GM19193 (cell line): Measurements from ENCODE around the gene LTBP2.

ENCODE experiments used
- POLR2A ChIP-seq: IDR thresholded peaks from 4 replicates; pipeline ENCODE4 v1.6.1; 2011; ENCODE audit not compliant: insufficient read depth, insufficient read length; ENCODE audit errors: extremely low read depth

The LTBP2 gene

GRCh38 chr14:74511966-74512830 is 99.8 kb downstream of the LTBP2 start:
- TF ChIP-seq POLR2A, result no peak

DNA sequence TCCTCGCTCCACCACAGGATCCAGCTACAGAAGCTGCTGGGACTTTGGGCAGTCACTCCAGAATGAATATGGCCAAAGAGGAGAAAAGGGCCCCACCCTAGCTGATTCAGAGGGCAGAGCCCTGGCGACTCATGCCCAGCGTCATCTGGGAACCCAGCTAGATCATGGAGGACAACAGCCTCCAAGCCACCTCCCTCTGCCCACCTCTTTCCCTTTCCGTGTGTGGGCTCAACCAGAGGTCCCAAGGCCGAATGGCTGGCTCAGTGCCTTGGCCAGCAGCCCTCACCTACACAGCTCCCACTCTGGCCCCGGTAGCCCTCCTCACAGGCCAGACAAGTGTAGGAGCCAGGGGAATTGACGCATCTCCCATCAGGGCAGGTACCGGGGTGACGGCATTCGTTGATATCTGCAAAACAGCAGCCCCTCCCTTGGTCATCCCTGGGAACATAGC is 101.1 kb downstream of the LTBP2 start:
- TF ChIP-seq POLR2A, result no peak

DNA sequence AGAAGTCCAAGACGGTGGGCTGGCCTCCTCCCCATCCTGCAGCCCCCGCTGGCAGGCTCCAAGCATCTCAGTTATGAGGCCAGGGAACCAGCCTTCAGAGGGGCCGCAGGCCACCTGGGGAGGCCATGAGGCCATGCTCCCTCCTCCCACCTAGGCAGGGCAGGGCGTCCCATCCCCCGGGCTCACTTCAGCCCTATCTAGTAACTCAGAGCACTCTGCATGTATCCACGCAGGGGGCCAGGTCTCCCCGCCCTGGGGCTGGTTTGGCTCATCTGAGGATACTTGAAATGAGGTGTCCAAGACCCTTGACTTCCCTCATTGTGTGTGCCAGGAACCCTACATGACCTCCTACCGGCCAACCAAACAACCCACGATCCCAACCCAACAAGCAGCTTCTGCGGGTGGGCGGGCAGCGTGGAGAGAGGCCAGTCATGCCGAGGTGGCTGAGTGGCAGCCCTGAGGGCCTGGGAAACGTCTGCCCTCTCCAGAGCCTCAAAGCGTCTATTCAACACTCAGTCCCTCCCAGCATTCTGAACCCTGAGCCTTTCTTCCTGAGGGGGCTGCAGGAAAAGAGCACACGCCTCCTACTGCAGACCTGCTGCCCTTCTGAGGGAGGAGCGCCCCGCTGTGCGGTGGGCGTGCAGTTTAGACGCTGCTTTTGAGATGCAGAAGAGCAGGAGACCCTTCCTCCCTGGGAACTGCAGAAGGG is 101.7 kb downstream of the LTBP2 start:
- TF ChIP-seq POLR2A, result no peak

DNA sequence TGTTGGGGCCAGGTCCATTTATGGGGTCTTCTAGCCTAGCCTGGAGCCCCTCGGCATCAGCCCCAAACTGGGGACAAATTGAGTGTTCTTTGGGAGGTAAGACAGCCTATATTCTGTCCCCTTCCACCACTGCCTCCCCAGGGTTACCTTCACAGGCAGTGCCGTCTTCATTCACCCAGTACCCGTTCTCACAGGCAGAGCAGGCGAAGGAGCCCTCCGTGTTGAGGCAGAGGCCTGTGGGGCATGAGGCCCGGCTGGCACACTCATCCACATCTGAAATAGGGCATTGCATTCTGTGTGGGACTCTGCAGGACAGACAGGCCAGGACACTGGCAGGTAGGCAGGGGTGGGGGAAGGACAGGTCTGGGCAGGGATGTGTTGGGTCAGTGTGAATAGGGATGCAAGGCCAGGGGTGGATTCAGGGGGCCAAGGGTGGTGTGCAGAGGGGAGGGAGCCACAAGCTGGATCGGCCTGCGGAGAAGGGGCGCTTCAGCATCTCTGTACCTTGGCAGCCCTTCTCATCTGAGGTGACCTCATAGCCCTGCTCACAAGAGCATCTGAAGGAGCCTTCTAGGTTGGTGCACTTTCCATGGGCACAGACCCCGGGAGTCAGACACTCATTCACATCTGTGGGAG is 102.3 kb downstream of the LTBP2 start:
- no peak for TF ChIP-seq POLR2A

DNA sequence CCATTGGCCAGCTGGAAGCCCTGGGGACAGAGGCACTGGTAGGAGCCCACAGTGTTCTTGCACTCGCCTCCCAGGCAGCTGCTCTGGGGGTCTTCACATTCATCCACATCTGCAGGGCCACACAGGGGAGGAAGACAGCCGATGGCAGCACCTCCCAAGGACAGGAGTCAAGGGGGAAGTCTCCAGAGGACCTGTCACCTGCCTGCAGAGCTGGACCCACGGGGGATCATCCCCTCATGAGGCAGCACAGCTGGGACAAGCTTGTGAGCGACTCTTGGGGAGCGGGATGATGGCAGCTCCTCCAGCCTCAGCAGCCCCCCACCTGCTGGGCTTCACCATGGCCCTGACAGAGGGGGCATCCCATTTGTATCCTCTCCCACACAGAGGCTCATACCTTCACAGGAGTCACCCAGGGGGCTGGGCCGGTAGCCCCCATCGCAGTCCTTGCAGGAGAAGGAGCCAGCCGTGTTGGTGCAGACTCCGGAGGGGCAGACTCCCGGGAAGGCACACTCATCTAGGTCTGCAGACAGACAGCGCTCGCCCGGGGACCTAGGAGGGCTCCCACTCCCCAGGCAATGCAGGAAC is 103.1 kb downstream of the LTBP2 start:
- TF ChIP-seq POLR2A, result no peak

DNA sequence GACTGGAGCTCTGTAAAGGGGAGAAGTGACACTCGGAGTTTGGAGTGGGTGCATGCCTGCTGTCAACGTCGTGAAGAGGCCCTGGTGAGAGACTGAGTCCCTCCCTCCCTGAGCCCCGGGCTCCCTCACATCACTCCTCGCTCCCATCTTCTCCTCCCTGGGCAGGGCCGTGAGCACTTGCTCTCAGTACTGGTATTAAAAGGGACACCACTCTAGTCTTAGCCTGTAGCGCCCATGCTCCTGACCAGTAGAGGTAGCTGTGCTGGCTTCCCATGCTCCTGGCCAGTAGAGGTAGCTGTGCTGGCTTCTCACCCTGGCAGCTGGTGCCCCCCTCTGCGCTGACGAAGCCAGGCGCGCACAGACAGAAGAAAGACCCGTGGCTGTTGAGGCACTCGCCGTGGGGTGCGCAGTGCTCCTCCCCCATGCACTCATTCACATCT is 103.7 kb downstream of the LTBP2 start:
- TF ChIP-seq POLR2A, result no peak

- TF ChIP-seq POLR2A, result no peak
Measured at GRCh38 chr14:74507840-74508239, 104.2 kb downstream of the LTBP2 start.

- no peak for TF ChIP-seq POLR2A
Measured at GRCh38 chr14:74507085-74507484, 105.0 kb downstream of the LTBP2 start.

DNA sequence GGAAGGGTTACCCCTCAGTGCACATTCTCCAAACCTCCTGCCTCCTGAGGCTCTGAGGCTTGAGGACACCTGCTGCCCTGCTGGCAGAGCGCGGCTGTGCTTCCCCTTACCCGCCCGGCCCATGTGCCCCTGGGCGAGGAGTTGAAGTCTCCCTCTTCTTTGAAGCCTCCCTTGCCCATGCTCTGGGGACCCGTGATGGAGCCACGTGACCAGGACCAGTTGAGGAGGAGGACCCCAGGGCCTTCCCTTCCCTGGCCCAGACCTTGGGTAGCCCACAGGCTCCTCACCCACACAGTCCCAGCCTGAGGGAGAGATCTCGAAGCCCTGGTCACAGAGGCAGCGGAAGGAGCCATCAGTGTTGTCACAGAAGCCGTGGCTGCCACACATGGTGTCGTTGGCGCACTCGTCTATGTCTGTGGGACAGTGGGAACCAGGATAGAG is 105.6 kb downstream of the LTBP2 start:
- no peak for TF ChIP-seq POLR2A

DNA sequence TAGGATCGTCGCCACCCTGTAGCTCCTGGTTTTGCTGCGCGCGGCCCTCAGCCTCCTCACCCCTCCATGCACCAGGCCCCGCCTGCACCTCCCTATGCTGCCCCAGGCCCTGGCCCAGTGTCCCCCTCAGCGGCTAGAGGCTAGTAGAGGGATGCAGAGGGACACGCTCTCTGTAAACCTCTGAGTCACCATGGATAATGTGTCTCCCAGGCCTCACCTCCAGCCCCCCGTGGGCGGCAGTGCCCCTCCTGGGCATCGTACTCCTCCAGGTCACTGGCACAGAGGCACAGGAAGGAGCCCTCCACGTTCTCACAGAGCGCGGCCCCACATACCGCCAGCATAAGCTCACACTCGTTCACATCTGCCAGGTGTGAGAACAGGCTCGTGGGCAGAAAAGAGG is 106.2 kb downstream of the LTBP2 start:
- no peak for TF ChIP-seq POLR2A

DNA sequence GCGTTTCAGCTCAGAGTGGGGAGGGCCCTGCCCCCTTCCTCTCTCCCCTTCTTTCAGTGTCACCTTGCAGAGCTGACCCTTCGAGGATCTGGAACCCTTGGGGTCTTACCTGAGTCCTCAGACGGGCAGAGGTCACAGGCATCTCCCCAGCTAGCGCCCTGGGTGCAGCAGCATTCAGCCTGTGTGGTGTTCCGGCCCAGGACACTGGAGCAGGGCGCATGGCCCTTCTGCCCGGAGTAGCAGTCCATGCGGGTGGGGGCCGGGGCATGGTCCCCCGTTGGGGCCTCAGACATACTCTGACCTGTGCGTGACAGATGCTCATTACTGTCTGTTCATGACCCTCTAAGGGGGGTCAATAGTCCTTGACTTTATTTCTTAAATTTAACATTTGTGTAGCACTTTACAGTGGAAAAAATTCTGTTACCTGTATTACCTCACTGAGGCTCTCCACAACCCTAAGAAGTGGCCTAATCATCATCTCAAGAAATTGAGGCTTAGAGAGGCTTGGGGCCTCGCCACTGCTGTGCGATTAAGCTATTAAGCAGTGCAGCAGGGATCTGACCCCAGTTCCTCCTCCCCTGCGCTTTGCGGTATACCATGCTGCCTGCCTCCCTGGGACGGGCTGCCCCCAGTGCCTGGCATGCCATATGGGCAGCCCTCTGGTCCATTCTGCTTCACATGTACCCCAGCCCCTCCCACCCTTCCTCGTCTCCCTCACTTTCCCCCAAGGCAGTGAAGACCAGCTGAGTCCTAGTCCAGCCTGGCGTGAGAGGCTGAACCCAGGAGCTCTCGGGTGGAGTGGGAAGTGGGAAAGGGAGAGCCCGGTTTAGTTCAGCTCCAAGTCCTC is 106.9 kb downstream of the LTBP2 start:
- no peak for TF ChIP-seq POLR2A

DNA sequence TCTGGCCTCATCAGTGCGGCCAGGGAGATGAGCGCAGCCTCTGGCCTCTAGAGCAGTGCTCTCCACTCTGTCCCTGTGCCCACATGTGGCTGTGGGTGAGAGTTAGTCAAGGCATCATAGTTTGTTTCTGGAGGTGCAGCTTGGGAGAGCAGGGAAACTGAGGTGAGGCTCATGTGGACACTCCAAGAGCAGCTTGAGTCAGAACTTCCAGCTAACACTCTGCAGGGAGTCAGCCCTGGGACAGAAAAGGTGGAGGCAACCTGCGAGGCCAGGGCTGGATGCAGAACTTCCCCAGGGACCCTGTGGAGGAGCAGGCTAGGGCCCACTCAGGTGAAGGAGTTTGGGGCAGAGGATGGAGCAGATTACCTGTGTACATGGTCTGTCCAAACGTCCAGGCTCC is 107.6 kb downstream of the LTBP2 start:
- no peak for TF ChIP-seq POLR2A

DNA sequence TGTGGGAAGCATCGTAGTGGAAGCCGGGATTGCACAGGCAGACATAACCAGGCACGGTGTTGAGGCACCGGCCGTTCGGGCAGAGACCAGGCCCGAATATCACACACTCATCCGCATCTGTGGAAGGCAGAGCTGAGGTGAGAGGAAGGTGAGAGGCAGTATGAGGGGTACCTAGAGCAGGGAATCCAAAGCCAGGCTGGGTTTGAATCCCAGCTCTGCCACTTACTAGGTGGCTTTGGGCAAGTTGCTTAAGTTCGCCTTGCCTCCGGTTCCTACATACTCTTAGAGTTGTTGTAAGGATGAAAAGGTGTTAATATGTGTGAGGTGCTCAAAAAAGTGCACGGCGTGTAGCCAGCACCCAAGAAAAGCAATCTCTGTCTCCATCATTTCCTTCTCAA is 108.1 kb downstream of the LTBP2 start:
- TF ChIP-seq POLR2A, result no peak

DNA sequence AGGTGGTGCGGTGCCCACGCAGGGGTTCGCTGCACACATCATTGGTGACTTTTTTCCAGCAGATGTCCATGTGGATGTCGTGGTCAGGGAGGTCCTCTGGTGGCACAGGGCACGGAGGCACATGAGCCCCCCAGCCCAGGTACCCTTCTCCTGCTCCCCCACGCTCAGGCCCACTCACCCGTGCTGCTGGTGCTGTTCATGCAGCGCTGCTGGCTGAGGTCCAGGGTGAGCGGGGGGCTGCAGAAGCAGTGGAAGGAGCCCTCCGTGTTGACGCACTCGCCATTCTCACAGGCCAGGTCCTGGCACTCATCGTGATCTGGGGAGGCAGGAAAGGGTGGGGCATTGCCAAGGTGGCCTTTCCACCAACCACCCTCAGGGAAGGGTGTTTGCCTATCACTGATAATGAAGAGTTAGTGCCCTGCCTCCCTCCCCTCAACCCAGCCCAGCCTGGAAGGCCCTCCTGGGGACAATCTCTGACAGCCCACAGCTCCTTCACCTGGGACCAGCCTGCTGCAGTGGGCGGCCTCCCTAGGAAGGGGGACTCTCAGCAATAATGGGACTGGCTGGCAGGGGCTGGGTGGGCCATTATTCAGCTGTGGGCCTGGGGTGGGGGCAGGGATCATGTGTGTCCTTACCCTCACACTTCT is 108.6 kb downstream of the LTBP2 start:
- TF ChIP-seq POLR2A, result no peak
